Panc1 (cell line): Measurements from ENCODE around the gene CAPNS1. TPM values are rescaled to one million over a fixed set of nuclear protein-coding genes. Genes with fewer than 3 reads are reported as not detected.

Source experiments
- ATAC-seq: fragments of 200-7000 bp; cut with Tn5 transposase; 2 replicates; pipeline ENCODE4 v1.9.1; 2020; ENCODE audit warnings: mild to moderate bottlenecking, moderate library complexity
- BruUV-seq: library from RNA; stranded (reverse); fragments of 400-500 nt; replicated peaks from 2 replicates; lab custom pipeline; 2021; lab: Mats Ljungman, UMichigan
- CTCF ChIA-PET: fragments of 300-600 bp; sonication (Branson Sonifier 250); formaldehyde crosslinking; loops from one replicate; lab custom pipeline; 2022; ENCODE audit warnings: antibody characterized with exemption; lab: Charles Lee
- POLR2A ChIA-PET: fragments of 300-600 bp; sonication (Branson Sonifier 250); formaldehyde crosslinking; loops from one replicate; lab custom pipeline; 2022; ENCODE audit warnings: antibody characterized with exemption; lab: Charles Lee
- DNase-seq: peaks from one replicate; pipeline ENCODE4 v3.0.0-alpha.2; 2010; ENCODE audit warnings: low read depth, low spot score
- H3K27ac ChIP-seq: 2 replicates; pipeline ENCODE4 v1.5.1; 2011; ENCODE audit warnings: mild to moderate bottlenecking, low read length, inconsistent platforms
- H3K27me3 ChIP-seq: fragments of 200-500 bp; sonication (Bioruptor generic); 2 replicates; pipeline ENCODE4 v1.6.0; 2014; ENCODE audit warnings: low read length, inconsistent platforms; ENCODE audit not compliant: control insufficient read depth, insufficient read depth
- H3K36me3 ChIP-seq: fragments of 200-500 bp; sonication (Bioruptor generic); 2 replicates; pipeline ENCODE4 v1.5.1; 2014; ENCODE audit warnings: inconsistent platforms, mild to moderate bottlenecking, low read length, moderate library complexity; ENCODE audit not compliant: control insufficient read depth, insufficient read depth
- H3K4me1 ChIP-seq: 2 replicates; pipeline ENCODE4 v1.5.1; 2011; ENCODE audit warnings: inconsistent platforms, mild to moderate bottlenecking, low read length, moderate library complexity; ENCODE audit not compliant: control insufficient read depth, insufficient read depth
- H3K4me3 ChIP-seq, 2 experiments: 2 replicates each; pipeline ENCODE4 v1.5.1; 2011 to 2012; ENCODE audit warnings: low read depth in 2 of 2, low read length in 2 of 2, mild to moderate bottlenecking in 2 of 2, inconsistent platforms in 1 of 2, moderate library complexity in 1 of 2
- H3K9me3 ChIP-seq: fragments of 200-500 bp; sonication (Bioruptor generic); 2 replicates; pipeline ENCODE4 v1.5.1; 2014; ENCODE audit warnings: low read depth, mild to moderate bottlenecking, inconsistent platforms, low read length, moderate library complexity; ENCODE audit not compliant: control insufficient read depth, insufficient read depth
- POLR2AphosphoS5 ChIP-seq: IDR thresholded peaks from 2 replicates; pipeline ENCODE4 v1.6.1; 2012; ENCODE audit warnings: mild to moderate bottlenecking, low read depth, low read length, moderate library complexity
- SIN3A ChIP-seq: IDR thresholded peaks from 2 replicates; pipeline ENCODE4 v1.6.1; 2012; ENCODE audit warnings: low read depth, mild to moderate bottlenecking, low read length, moderate library complexity, borderline replicate concordance; ENCODE audit not compliant: insufficient read depth
- TCF7L2 ChIP-seq: IDR thresholded peaks from 2 replicates; pipeline ENCODE4 v1.6.1; 2011; ENCODE audit warnings: mild to moderate bottlenecking, low read depth, low read length, inconsistent platforms
- in situ Hi-C: cut with HindIII; loops from 2 replicates; pipeline ENCODE4 v1.10.0; 2016; ENCODE audit warnings: low sequenced_read_pairs, low pct_unique_long_range_greater_than_20kb
- intact Hi-C: fragments of 100-400 bp; cut with micrococcal nuclease; formaldehyde crosslinking; loops from one replicate; pipeline ENCODE4 v1.10.0; 2022; ENCODE audit not compliant: unreplicated experiment
- total RNA-seq: library from RNA; stranded (reverse); gene quantifications from one replicate; pipeline ENCODE4 v1.2.1, GENCODE V29; 2021; ENCODE audit not compliant: unreplicated experiment
- TF ChIP-seq, protein P1 (sequence below): fragments of 450-650 bp; IDR thresholded peaks from 2 replicates; pipeline ENCODE4 v1.5.1; 2017; ENCODE audit warnings: mild to moderate bottlenecking
- TF ChIP-seq, protein P2 (sequence below), 2 experiments: IDR thresholded peaks; 2 replicates each; pipeline ENCODE4 v1.6.1; 2011 to 2012; ENCODE audit warnings: low read depth in 2 of 2, control low read depth in 1 of 2, low read length in 1 of 2, mild to moderate bottlenecking in 1 of 2, moderate library complexity in 1 of 2; ENCODE audit not compliant: insufficient read depth in 1 of 2

Gene CAPNS1
- total RNA-seq, 1 experiment from 2014 or later, result 1,158 TPM

DNA sequence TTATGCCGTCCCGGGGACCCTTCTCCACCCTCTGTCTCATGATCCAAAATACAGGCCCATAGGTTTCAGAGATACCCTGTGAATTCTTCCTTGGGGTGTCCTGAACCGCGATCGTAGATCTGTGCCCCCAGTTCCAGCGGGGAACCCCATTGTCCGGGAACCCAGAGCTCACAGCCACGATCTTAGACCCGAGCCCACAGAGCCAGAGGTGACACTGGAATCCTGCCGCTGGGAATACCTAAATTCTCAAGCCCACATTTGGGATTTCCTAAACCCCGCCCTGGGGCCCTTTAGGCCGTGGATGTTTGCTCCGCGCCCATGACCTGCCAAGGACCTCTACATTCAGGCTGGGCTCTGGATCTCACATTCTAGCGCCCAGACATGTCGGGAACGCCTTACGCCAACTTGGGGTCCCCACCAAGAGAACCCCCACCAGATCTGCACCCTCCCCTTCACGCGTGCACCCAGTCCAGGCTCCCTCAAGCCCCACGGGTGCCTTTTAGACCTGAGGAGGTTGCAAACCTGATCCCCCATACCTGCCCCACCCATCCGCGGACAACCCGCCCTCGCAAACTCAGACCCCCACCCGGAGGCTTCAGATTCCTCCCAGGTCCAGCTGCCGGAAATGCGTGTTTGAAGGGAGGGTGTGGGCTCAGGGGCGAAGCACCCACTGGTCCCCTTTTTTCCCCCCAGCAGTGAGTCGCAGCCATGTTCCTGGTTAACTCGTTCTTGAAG, 605 bp downstream of the CAPNS1 start:
- ATAC-seq (peak; percentile 40), DNase-seq (no peak)
- intact Hi-C loops, result no loop called here
- H3K36me3 ChIP-seq, result peaks cover 11% of the 10 kb centered on the region
- ChIA-PET POLR2A (interaction anchor here (0.6 kb wide), 2 partner anchors 13 to 70 kb away, joined by 5 to 13 read pairs; no protein-coding TSS in a partner anchor), CTCF (interaction anchor here (0.6 to 1.5 kb wide), 2 partner anchors 13 to 228 kb away, joined by 3 read pairs; no protein-coding TSS in a partner anchor)
- H3K9me3 ChIP-seq, result no peaks in the 10 kb centered on the region
- H3K4me1 ChIP-seq, result peaks cover 22% of the 10 kb centered on the region
- no peaks in the 10 kb centered on the region for H3K27me3 ChIP-seq
- in situ Hi-C loops, result no loop called here
- H3K4me3 ChIP-seq, result peak overlapping the region; percentile 75 to 96
- H3K27ac ChIP-seq, result peak overlapping the region; percentile 97
- TF ChIP-seq, protein P1, sequence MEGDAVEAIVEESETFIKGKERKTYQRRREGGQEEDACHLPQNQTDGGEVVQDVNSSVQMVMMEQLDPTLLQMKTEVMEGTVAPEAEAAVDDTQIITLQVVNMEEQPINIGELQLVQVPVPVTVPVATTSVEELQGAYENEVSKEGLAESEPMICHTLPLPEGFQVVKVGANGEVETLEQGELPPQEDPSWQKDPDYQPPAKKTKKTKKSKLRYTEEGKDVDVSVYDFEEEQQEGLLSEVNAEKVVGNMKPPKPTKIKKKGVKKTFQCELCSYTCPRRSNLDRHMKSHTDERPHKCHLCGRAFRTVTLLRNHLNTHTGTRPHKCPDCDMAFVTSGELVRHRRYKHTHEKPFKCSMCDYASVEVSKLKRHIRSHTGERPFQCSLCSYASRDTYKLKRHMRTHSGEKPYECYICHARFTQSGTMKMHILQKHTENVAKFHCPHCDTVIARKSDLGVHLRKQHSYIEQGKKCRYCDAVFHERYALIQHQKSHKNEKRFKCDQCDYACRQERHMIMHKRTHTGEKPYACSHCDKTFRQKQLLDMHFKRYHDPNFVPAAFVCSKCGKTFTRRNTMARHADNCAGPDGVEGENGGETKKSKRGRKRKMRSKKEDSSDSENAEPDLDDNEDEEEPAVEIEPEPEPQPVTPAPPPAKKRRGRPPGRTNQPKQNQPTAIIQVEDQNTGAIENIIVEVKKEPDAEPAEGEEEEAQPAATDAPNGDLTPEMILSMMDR, result no peak
- TF ChIP-seq, protein P2, sequence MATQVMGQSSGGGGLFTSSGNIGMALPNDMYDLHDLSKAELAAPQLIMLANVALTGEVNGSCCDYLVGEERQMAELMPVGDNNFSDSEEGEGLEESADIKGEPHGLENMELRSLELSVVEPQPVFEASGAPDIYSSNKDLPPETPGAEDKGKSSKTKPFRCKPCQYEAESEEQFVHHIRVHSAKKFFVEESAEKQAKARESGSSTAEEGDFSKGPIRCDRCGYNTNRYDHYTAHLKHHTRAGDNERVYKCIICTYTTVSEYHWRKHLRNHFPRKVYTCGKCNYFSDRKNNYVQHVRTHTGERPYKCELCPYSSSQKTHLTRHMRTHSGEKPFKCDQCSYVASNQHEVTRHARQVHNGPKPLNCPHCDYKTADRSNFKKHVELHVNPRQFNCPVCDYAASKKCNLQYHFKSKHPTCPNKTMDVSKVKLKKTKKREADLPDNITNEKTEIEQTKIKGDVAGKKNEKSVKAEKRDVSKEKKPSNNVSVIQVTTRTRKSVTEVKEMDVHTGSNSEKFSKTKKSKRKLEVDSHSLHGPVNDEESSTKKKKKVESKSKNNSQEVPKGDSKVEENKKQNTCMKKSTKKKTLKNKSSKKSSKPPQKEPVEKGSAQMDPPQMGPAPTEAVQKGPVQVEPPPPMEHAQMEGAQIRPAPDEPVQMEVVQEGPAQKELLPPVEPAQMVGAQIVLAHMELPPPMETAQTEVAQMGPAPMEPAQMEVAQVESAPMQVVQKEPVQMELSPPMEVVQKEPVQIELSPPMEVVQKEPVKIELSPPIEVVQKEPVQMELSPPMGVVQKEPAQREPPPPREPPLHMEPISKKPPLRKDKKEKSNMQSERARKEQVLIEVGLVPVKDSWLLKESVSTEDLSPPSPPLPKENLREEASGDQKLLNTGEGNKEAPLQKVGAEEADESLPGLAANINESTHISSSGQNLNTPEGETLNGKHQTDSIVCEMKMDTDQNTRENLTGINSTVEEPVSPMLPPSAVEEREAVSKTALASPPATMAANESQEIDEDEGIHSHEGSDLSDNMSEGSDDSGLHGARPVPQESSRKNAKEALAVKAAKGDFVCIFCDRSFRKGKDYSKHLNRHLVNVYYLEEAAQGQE (IDR thresholded peaks at IDR 0.05; ENCODE audit: insufficient read depth in 1 of 2, low read depth in 2 of 2, low read length in 1 of 2), result peak in 1 of 2 experiments; percentile 7; a peak in 1 of 4 replicates
- TF ChIP-seq SIN3A, result no peak
- no peak; the same call in 1 of the 2 replicates for TF ChIP-seq POLR2AphosphoS5
- no peak for TF ChIP-seq TCF7L2
- TSS peak; percentile 94 for BruUV-seq

- peak overlapping the region; percentile 60 for H3K27ac ChIP-seq
- peaks cover 19% of the 10 kb centered on the region for H3K4me1 ChIP-seq
- BruUV-seq, result no TSS peak
- DNase-seq, result peak; percentile 39
- in situ Hi-C loops, result no loop called here
- peaks cover 17% of the 10 kb centered on the region for H3K36me3 ChIP-seq
- ChIA-PET CTCF (interaction anchor here (0.6 kb wide), 1 partner anchor 229 kb away, joined by 3 read pairs; no protein-coding TSS in a partner anchor), POLR2A (interaction anchor here (0.6 kb wide), 1 partner anchor 14 kb away, joined by 13 read pairs; no protein-coding TSS in a partner anchor)
- H3K4me3 ChIP-seq, result peak overlapping the region; percentile 75 to 96
- H3K9me3 ChIP-seq, result no peaks in the 10 kb centered on the region
- peak; percentile 72 for ATAC-seq
- TF ChIP-seq, protein P2 (IDR thresholded peaks at IDR 0.05; ENCODE audit: insufficient read depth in 1 of 2, low read depth in 2 of 2, low read length in 1 of 2), result 0 out of 4 replicates have a peak, but pooled peaks of 1 of the 2 experiments have one; percentile 4
- TF ChIP-seq, protein P1, result no peak
- H3K27me3 ChIP-seq, result no peaks in the 10 kb centered on the region
- intact Hi-C loops, result no loop called here
Observed at GRCh38 chr19:36141039-36141927, 1.4 kb downstream of the CAPNS1 start.
